ENCODE data around the gene DCBLD1. TPM values are rescaled to one million over a fixed set of nuclear protein-coding genes. Genes with fewer than 3 reads are reported as not detected.

DCBLD1 gene
- total RNA-seq, 2 experiments from 2014 or later: 2.2 to 2.3 TPM

- POLR2A ChIA-PET: no interaction called here
- intact Hi-C loops (cut with micrococcal nuclease): no loop called here
- no peaks in the 10 kb centered on the region for H3K9me3 Mint-ChIP-seq
- H3K27me3 Mint-ChIP-seq: peaks cover 18% of the 10 kb centered on the region
- peaks cover 12% of the 10 kb centered on the region for H3K4me1 Mint-ChIP-seq (ENCODE audit: low read depth)
- no peak overlapping the region for H3K27ac Mint-ChIP-seq
- no peak for ATAC-seq
- no peaks in the 10 kb centered on the region for H3K36me3 Mint-ChIP-seq (ENCODE audit: low read depth)
- DNase-seq: no peak
- CTCF ChIA-PET: interaction anchor here (1.1 to 1.2 kb wide), 2 partner anchors 9 to 20 kb away, joined by 3 to 8 read pairs; no protein-coding TSS in a partner anchor
- TF ChIP-seq CTCF (IDR thresholded peaks at IDR 0.05): no peak
- no peak overlapping the region for H3K4me3 Mint-ChIP-seq
Measured at GRCh38 chr6:117469356-117469755, 13.1 kb upstream of the DCBLD1 start.

GRCh38 chr6:117469791-117470190, 12.7 kb upstream of the DCBLD1 start:
- no peak overlapping the region for H3K4me3 Mint-ChIP-seq
- DNase-seq: no peak
- CTCF ChIA-PET: no interaction called here

GRCh38 chr6:117472667-117473066, 9.8 kb upstream of the DCBLD1 start:
- Mint-ChIP-seq H3K36me3 (ENCODE audit: low read depth) (no peaks in the 10 kb centered on the region), H3K4me3 (no peak overlapping the region), H3K27me3 (peaks cover 15% of the 10 kb centered on the region), H3K9me3 (no peaks in the 10 kb centered on the region), H3K4me1 (ENCODE audit: low read depth) (peaks cover 4% of the 10 kb centered on the region), H3K27ac (no peak overlapping the region)
- DNase-seq (no peak), ATAC-seq (no peak)
- ChIA-PET CTCF (no interaction called here), POLR2A (no interaction called here)
- no peak for TF ChIP-seq CTCF (IDR thresholded peaks at IDR 0.05)
- intact Hi-C loops (cut with micrococcal nuclease): no loop called here

More at GRCh38 chr6:117469791-117470190, 12.7 kb upstream of the DCBLD1 start:
- no peaks in the 10 kb centered on the region for H3K36me3 Mint-ChIP-seq (ENCODE audit: low read depth)
- intact Hi-C loops (cut with micrococcal nuclease): no loop called here
- H3K9me3 Mint-ChIP-seq: no peaks in the 10 kb centered on the region
- POLR2A ChIA-PET: no interaction called here
- ATAC-seq: no peak
- H3K4me1 Mint-ChIP-seq (ENCODE audit: low read depth): peaks cover 9% of the 10 kb centered on the region
- no peak for TF ChIP-seq CTCF (IDR thresholded peaks at IDR 0.05)
- H3K27ac Mint-ChIP-seq: no peak overlapping the region
- H3K27me3 Mint-ChIP-seq: peaks cover 18% of the 10 kb centered on the region

GRCh38 chr6:117473401-117473800, 9.1 kb upstream of the DCBLD1 start:
- DNase-seq (no peak), ATAC-seq (no peak)
- Mint-ChIP-seq H3K27me3 (peaks cover 19% of the 10 kb centered on the region), H3K4me1 (ENCODE audit: low read depth) (peaks cover 4% of the 10 kb centered on the region), H3K9me3 (no peaks in the 10 kb centered on the region), H3K4me3 (no peak overlapping the region), H3K36me3 (ENCODE audit: low read depth) (no peaks in the 10 kb centered on the region), H3K27ac (no peak overlapping the region)
- TF ChIP-seq CTCF (IDR thresholded peaks at IDR 0.05): no peak
- POLR2A ChIA-PET: no interaction called here
- CTCF ChIA-PET: no interaction called here
- intact Hi-C loops (cut with micrococcal nuclease): no loop called here

GRCh38 chr6:117477988-117478852, 4.3 kb upstream of the DCBLD1 start:
- H3K27me3 Mint-ChIP-seq: peaks cover 26% of the 10 kb centered on the region
- POLR2A ChIA-PET: interaction anchor here (1.4 kb wide), 1 partner anchor 69 kb away, joined by 3 read pairs; no protein-coding TSS in a partner anchor
- no peak overlapping the region for H3K4me3 Mint-ChIP-seq
- intact Hi-C loops (cut with micrococcal nuclease): no loop called here
- H3K36me3 Mint-ChIP-seq (ENCODE audit: low read depth): no peaks in the 10 kb centered on the region
- CTCF ChIA-PET: interaction anchor here (0.7 to 6.5 kb wide), 12 partner anchors 9 to 129 kb away, joined by 3 to 47 read pairs (median 4); partner anchors contain the start of gene GOPC
- H3K9me3 Mint-ChIP-seq: no peaks in the 10 kb centered on the region
- H3K27ac Mint-ChIP-seq: no peak overlapping the region
- H3K4me1 Mint-ChIP-seq (ENCODE audit: low read depth): peaks cover 11% of the 10 kb centered on the region
- TF ChIP-seq CTCF (IDR thresholded peaks at IDR 0.05): peak; percentile 22
- DNase-seq (peak; percentile 48), ATAC-seq (peak; percentile 42)
